K562 (cell line): ENCODE data around the gene CHMP1A.

Experiments
- CTCF ChIP-seq, 3 experiments: IDR thresholded peaks in 2 of 3; conservative IDR thresholded peaks in 1 of 3; 2 replicates each; pipeline ENCODE4 v1.5.1; 2011 to 2012; ENCODE audit warnings: low read length in 3 of 3, mild to moderate bottlenecking in 3 of 3, control low read depth in 2 of 3, improper control_type of control experiment in 1 of 3, inconsistent platforms in 1 of 3, low read depth in 1 of 3, mixed read lengths in 1 of 3, moderate library complexity in 1 of 3; ENCODE audit not compliant: insufficient read depth in 2 of 3
- FOSL1 ChIP-seq: fragments of 200-800 bp; sonication (Bioruptor generic); conservative IDR thresholded peaks from 2 replicates; pipeline ENCODE4 v1.6.1; 2016; ENCODE audit warnings: missing genetic modification characterization, missing compliant biosample characterization
- HDAC6 ChIP-seq: IDR thresholded peaks from 2 replicates; pipeline ENCODE4 v1.6.1; 2012; ENCODE audit warnings: low read depth, mild to moderate bottlenecking, control low read depth, inconsistent platforms, low read length, moderate library complexity
- HNRNPL ChIP-seq: fragments of 200-400 bp; formaldehyde crosslinking; IDR thresholded peaks from 2 replicates; pipeline ENCODE4 v1.6.1; 2017; ENCODE audit warnings: low read depth, mild to moderate bottlenecking, low read length
- LCOR ChIP-seq: sonication (generic); formaldehyde crosslinking; IDR thresholded peaks from 2 replicates; pipeline ENCODE4 v1.8.0; 2022; ENCODE audit warnings: mild to moderate bottlenecking, missing genetic modification reagents
- MAFF ChIP-seq: IDR thresholded peaks from 2 replicates; pipeline ENCODE4 v1.6.1; 2012; ENCODE audit warnings: low read length, improper control_type of control experiment
- MXI1 ChIP-seq: IDR thresholded peaks from 2 replicates; pipeline ENCODE4 v1.6.1; 2011; ENCODE audit warnings: low read depth, mild to moderate bottlenecking, improper control_type of control experiment, low read length
- RCOR1 ChIP-seq, 2 experiments: IDR thresholded peaks; 2 replicates each; pipeline ENCODE4 v1.6.1; 2012; ENCODE audit warnings: low read depth in 2 of 2, low read length in 2 of 2, borderline replicate concordance in 1 of 2, improper control_type of control experiment in 1 of 2
- TF ChIP-seq, protein P1 (sequence below): fragments of 450-650 bp; IDR thresholded peaks from 2 replicates; pipeline ENCODE4 v1.6.1; 2018; ENCODE audit warnings: mild to moderate bottlenecking, low read depth; ENCODE audit not compliant: partially characterized antibody
- TF ChIP-seq, protein P2 (sequence below): sonication (generic); formaldehyde crosslinking; IDR thresholded peaks from 2 replicates; pipeline ENCODE4 v1.8.1; 2023; ENCODE audit warnings: mild to moderate bottlenecking, missing genetic modification reagents, moderate library complexity

DNA sequence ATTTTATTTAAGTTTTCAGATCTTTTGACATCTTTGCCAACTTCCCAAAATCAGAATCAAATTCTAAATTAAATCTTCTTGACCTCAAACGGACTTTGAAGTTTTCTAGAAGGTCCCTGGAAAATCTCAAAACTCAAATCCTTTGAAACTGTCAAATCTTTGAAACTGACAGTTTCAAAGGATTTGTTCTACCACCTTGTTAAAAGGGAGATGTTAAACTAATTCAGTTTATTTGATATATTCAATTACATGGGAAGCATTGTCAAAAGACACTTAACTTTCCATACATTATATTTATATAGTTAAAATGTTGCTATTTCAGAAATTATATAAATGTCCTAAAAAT is 47.4 kb downstream of the CHMP1A start:
- TF ChIP-seq MAFF (no peak), FOSL1 (no peak), CTCF (IDR thresholded peaks at IDR 0.05 in 2 of 3, conservative IDR thresholded peaks at IDR 0.05 in 1 of 3; ENCODE audit: insufficient read depth in 2 of 3, low read depth in 1 of 3, low read length in 3 of 3) (no peak), HDAC6 (no peak), MXI1 (no peak), LCOR (no peak), HNRNPL (no peak), RCOR1 (IDR thresholded peaks at IDR 0.05; ENCODE audit: borderline replicate concordance in 1 of 2, low read depth in 2 of 2, low read length in 2 of 2) (no peak)
- TF ChIP-seq, protein P1, sequence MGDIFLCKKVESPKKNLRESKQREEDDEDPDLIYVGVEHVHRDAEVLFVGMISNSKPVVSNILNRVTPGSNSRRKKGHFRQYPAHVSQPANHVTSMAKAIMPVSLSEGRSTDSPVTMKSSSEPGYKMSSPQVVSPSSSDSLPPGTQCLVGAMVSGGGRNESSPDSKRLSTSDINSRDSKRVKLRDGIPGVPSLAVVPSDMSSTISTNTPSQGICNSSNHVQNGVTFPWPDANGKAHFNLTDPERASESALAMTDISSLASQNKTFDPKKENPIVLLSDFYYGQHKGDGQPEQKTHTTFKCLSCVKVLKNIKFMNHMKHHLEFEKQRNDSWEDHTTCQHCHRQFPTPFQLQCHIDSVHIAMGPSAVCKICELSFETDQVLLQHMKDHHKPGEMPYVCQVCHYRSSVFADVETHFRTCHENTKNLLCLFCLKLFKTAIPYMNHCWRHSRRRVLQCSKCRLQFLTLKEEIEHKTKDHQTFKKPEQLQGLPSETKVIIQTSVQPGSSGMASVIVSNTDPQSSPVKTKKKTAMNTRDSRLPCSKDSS = no peak
- TF ChIP-seq, protein P2, sequence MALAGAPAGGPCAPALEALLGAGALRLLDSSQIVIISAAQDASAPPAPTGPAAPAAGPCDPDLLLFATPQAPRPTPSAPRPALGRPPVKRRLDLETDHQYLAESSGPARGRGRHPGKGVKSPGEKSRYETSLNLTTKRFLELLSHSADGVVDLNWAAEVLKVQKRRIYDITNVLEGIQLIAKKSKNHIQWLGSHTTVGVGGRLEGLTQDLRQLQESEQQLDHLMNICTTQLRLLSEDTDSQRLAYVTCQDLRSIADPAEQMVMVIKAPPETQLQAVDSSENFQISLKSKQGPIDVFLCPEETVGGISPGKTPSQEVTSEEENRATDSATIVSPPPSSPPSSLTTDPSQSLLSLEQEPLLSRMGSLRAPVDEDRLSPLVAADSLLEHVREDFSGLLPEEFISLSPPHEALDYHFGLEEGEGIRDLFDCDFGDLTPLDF = no peak
